Measurements from ENCODE around the gene CUL3. TPM values are rescaled to one million over a fixed set of nuclear protein-coding genes. Genes with fewer than 3 reads are reported as not detected.
A peak's percentile ranks its signal among the peaks of the same experiment; 100 is the strongest.

CUL3 gene
- polyA plus RNA-seq, 3 donors, result 12.3 to 28.7 (median 12.9) TPM

- Histone ChIP-seq H3K9me3 (replicated peaks in 1 of 2; ENCODE audit: control insufficient read depth in 1 of 2, insufficient read depth in 1 of 2, low read length in 2 of 2) (no peaks in the 10 kb centered on the region), H3K79me2 (ENCODE audit: insufficient read depth, low read length) (peaks cover 100% of the 10 kb centered on the region), H3K27me3 (ENCODE audit: control insufficient read depth in 2 of 2, insufficient read depth in 2 of 2, low read length in 2 of 2) (no peaks in the 10 kb centered on the region), H3K9ac (ENCODE audit: insufficient read depth, low read length, poor library complexity, severe bottlenecking) (no peak overlapping the region), H3K4me3 (replicated peaks in 1 of 3; ENCODE audit: low read depth in 2 of 3, low read length in 3 of 3) (no peak overlapping the region), H3K4me1 (ENCODE audit: control insufficient read depth in 1 of 2, insufficient read depth in 2 of 2, low read length in 2 of 2) (peaks cover 13 to 31% of the 10 kb centered on the region in 2 donors), H3K36me3 (replicated peaks in 1 of 2; ENCODE audit: control insufficient read depth in 1 of 2, insufficient read depth in 2 of 2, low read length in 2 of 2) (peaks cover 5 to 23% of the 10 kb centered on the region in 2 donors), H3K4me2 (replicated peaks; ENCODE audit: extremely low read depth, low read length, poor library complexity, severe bottlenecking) (no peak overlapping the region), H3K27ac (ENCODE audit: low read depth in 1 of 2, low read length in 2 of 2) (peak overlapping the region in 1 of 2 donors; percentile 32), H4K20me1 (ENCODE audit: insufficient read depth, low read length) (peaks cover 99% of the 10 kb centered on the region), H2AFZ (ENCODE audit: insufficient read depth, low read depth, low read length, poor library complexity, severe bottlenecking) (no peak overlapping the region)
- Mint-ChIP-seq H3K4me1 (peaks cover 44% of the 10 kb centered on the region), H3K27ac (peak overlapping the region in 1 of 7 donors; percentile 55), H3K9me3 (no peaks in the 10 kb centered on the region), H3K4me3 (no peak overlapping the region), H3K27me3 (ENCODE audit: low read depth in 3 of 3) (no peaks in the 10 kb centered on the region), H3K36me3 (peaks cover 18 to 35% of the 10 kb centered on the region in 2 donors)
- no peak for TF ChIP-seq CTCF (IDR thresholded peaks at IDR 0.05)
- no peak for DNase-seq
- no CpG with 5 or more reads among the region's 1 CpG for WGBS (ENCODE audit: insufficient coverage)
- intact Hi-C loops (cut with micrococcal nuclease), result no loop called here
Observed at GRCh38 chr2:224525774-224526173, 59.4 kb downstream of the CUL3 start.

DNA sequence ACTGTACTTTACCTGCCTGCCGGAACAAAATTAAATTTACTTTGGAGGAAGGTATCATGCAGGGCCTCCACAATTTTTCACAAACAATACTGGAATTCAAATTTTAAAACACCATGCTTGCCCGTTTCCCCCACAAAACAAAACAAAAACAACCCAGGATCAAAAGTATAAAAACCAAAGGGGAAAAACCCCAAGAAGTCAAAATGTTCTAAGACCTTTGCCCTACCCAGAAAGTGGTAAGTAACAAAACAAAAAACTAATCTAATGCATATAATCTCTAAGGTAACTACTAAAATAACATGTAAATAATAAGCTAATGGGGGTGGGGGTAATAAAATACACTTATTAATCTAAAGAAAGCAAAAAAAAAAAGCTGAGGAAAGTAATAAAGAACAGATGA is 60.5 kb downstream of the CUL3 start:
- no peaks in the 10 kb centered on the region for H3K27me3 ChIP-seq (ENCODE audit: control insufficient read depth in 2 of 2, insufficient read depth in 2 of 2, low read length in 2 of 2)
- no peak for TF ChIP-seq CTCF (IDR thresholded peaks at IDR 0.05)

More for the DNA sequence above, 60.5 kb downstream of the CUL3 start:
- peaks cover 11 to 24% of the 10 kb centered on the region in 2 donors for H3K36me3 Mint-ChIP-seq
- no peak overlapping the region for H3K4me3 Mint-ChIP-seq
- Histone ChIP-seq H3K36me3 (replicated peaks in 1 of 2; ENCODE audit: control insufficient read depth in 1 of 2, insufficient read depth in 2 of 2, low read length in 2 of 2) (peaks cover 3 to 12% of the 10 kb centered on the region in 2 donors), H3K4me1 (ENCODE audit: control insufficient read depth in 1 of 2, insufficient read depth in 2 of 2, low read length in 2 of 2) (peaks cover 20 to 41% of the 10 kb centered on the region in 2 donors), H2AFZ (ENCODE audit: insufficient read depth, low read depth, low read length, poor library complexity, severe bottlenecking) (no peak overlapping the region), H3K79me2 (ENCODE audit: insufficient read depth, low read length) (peaks cover 100% of the 10 kb centered on the region), H3K9ac (ENCODE audit: insufficient read depth, low read length, poor library complexity, severe bottlenecking) (no peak overlapping the region), H3K4me3 (replicated peaks in 1 of 3; ENCODE audit: low read depth in 2 of 3, low read length in 3 of 3) (no peak overlapping the region), H3K4me2 (replicated peaks; ENCODE audit: extremely low read depth, low read length, poor library complexity, severe bottlenecking) (no peak overlapping the region), H3K9me3 (replicated peaks in 1 of 2; ENCODE audit: control insufficient read depth in 1 of 2, insufficient read depth in 1 of 2, low read length in 2 of 2) (no peaks in the 10 kb centered on the region), H3K27ac (ENCODE audit: low read depth in 1 of 2, low read length in 2 of 2) (peak overlapping the region in 1 of 2 donors; percentile 60), H4K20me1 (ENCODE audit: insufficient read depth, low read length) (peaks cover 99% of the 10 kb centered on the region)
- H3K4me1 Mint-ChIP-seq, result peaks cover 55% of the 10 kb centered on the region
- no peaks in the 10 kb centered on the region for H3K27me3 Mint-ChIP-seq (ENCODE audit: low read depth in 3 of 3)
- H3K27ac Mint-ChIP-seq, result peak overlapping the region in 3 of 7 donors; percentile 7 to 82 (median 69)
- DNase-seq, result no peak
- intact Hi-C loops (cut with micrococcal nuclease), result no loop called here
- no peaks in the 10 kb centered on the region for H3K9me3 Mint-ChIP-seq
- WGBS (ENCODE audit: insufficient coverage), result no CpG with 5 or more reads among the region's 2 CpGs
